ENCODE data around the gene SIX2. TPM values are rescaled to one million over a fixed set of nuclear protein-coding genes. Genes with fewer than 3 reads are reported as not detected.

The SIX2 gene
- total and polyA plus RNA-seq, 8 donors = 2.8 to 6.2 (median 3.6) TPM

DNA sequence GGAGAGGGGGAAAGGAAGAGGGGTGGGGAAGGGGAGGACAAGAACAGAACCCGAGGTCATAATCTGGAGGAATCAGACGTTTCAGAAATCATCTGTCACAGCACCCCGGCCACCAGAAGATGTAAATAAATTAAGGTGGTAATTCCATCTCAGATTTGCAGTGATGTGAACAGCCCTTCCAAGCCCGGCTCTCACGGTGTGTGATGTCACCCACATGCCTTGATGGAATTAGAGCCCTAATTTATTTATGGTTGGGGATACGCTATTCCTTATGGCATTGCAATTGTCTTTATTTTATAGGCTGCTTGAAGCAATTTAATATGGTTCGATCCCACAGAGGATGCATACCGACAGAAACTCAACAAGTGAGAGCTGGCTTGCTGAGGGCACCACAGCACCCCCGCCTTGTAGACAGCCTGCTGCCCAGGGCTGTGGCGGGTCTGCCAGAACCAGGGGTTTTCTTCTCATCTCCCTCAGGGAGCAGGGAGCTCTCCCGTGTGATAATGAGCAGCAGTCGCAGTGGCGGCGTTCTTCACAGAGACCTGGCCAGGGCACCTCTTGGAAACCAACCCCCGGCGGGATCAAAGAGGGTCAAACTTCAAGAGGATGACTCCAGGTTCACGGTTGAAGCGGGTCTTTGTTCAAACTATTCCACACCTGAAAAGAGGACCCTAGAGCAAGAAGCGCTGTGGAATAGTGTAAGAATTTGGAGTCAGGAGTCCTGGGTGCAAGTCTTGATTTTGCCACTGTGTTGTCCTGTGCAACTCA is 40.5 kb upstream of the SIX2 start:
- WGBS, 2 donors = 81 to 84% methylated on average over 19 of the region's 19 CpGs
- H3K27ac ChIP-seq = no peak overlapping the region
- FAIRE-seq (no peak), DNase-seq (no peak), ATAC-seq (no peak)
- TF ChIP-seq, protein P1, sequence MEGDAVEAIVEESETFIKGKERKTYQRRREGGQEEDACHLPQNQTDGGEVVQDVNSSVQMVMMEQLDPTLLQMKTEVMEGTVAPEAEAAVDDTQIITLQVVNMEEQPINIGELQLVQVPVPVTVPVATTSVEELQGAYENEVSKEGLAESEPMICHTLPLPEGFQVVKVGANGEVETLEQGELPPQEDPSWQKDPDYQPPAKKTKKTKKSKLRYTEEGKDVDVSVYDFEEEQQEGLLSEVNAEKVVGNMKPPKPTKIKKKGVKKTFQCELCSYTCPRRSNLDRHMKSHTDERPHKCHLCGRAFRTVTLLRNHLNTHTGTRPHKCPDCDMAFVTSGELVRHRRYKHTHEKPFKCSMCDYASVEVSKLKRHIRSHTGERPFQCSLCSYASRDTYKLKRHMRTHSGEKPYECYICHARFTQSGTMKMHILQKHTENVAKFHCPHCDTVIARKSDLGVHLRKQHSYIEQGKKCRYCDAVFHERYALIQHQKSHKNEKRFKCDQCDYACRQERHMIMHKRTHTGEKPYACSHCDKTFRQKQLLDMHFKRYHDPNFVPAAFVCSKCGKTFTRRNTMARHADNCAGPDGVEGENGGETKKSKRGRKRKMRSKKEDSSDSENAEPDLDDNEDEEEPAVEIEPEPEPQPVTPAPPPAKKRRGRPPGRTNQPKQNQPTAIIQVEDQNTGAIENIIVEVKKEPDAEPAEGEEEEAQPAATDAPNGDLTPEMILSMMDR (IDR thresholded peaks at IDR 0.05) = no peak
- H3K36me3 ChIP-seq = no peaks in the 10 kb centered on the region
- intact Hi-C loops (cut with DNase I) = no loop called here
- H3K9me3 ChIP-seq = no peaks in the 10 kb centered on the region
- H3K27me3 ChIP-seq = no peaks in the 10 kb centered on the region
- H3K4me1 ChIP-seq = no peaks in the 10 kb centered on the region
- H3K4me3 ChIP-seq = no peak overlapping the region

DNA sequence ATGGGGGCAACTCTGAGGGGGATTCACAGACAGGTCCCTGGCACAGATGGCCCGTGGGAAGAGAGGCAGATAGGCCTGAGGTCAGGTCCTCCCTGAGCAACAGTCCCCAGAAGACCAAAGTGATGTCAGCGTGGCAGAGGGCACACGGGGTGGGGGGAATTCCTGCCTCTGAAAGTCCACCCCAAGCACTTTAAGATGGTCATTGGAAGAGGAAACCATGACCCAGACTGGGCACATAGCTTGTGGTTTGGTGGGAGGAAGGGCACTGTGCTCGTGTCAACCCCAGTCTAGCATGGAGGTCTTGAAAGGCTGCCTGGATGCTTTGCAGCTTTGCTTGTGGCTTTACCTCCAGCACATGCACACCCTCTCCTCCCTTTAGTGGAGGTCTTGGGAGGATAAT is 38.0 kb upstream of the SIX2 start:
- no peaks in the 10 kb centered on the region for H3K27me3 ChIP-seq
- no peak for ATAC-seq
- no peak for FAIRE-seq
- H3K36me3 ChIP-seq = no peaks in the 10 kb centered on the region
- DNase-seq = no peak
- H3K9me3 ChIP-seq = no peaks in the 10 kb centered on the region
- no peaks in the 10 kb centered on the region for H3K4me1 ChIP-seq
- TF ChIP-seq, protein P1 (IDR thresholded peaks at IDR 0.05) = no peak
- H3K4me3 ChIP-seq = no peak overlapping the region
- intact Hi-C loops (cut with DNase I) = no loop called here
- no peak overlapping the region for H3K27ac ChIP-seq
- WGBS, 2 donors = 58 to 74% methylated on average over 4 of the region's 4 CpGs

DNA sequence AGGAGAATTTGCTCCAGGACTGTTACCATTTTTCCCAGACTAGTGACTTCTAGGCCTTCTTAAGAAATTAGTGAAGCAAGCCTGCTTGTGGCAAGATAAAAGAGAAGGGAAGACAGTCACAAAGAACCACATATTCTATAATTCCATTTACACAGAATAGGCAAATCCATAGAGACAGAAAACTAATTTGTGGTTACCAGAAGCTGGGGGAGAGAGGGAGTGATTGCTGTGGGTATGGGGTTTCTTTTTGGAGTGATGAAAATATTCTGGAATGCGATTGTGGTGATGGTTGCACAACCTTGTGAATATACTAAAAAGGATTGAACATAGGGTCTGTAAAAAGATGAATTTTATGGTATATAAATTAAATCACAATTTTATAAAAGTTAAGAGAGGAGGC is 37.5 kb upstream of the SIX2 start:
- TF ChIP-seq, protein P1 (IDR thresholded peaks at IDR 0.05) = no peak
- Histone ChIP-seq H3K9me3 (no peaks in the 10 kb centered on the region), H3K27me3 (no peaks in the 10 kb centered on the region), H3K36me3 (no peaks in the 10 kb centered on the region), H3K4me3 (no peak overlapping the region), H3K4me1 (no peaks in the 10 kb centered on the region), H3K27ac (no peak overlapping the region)
- intact Hi-C loops (cut with DNase I) = no loop called here
- ATAC-seq = no peak
- no peak for DNase-seq
- FAIRE-seq = no peak
- WGBS, 2 donors = 92 to 94% methylated on average over 1 of the region's 1 CpG

DNA sequence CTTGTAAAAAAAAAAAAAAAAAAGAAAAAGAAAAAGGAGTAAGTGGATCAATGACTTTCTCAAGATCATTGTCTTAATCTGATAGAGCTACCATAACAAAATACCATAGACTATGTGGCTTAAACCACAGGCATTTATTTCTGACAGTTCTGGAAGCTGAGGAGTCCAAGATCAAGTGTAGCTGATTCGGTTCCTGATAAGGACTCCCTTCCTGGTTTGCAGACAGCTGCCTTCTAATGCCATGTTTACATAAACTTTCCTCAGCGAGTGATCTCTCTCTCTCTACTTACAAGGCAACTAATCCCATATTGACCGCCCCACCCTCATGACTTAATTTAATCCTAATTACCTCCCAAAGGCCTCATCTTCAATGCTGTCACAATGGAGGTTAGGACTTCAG is 36.5 kb upstream of the SIX2 start:
- intact Hi-C loops (cut with DNase I) = no loop called here
- TF ChIP-seq, protein P1 (IDR thresholded peaks at IDR 0.05) = no peak
- H3K4me1 ChIP-seq = no peaks in the 10 kb centered on the region
- H3K27me3 ChIP-seq = no peaks in the 10 kb centered on the region
- no peak overlapping the region for H3K4me3 ChIP-seq
- H3K27ac ChIP-seq = no peak overlapping the region
- FAIRE-seq = no peak
- H3K9me3 ChIP-seq = no peaks in the 10 kb centered on the region
- no peaks in the 10 kb centered on the region for H3K36me3 ChIP-seq
- no peak for DNase-seq
- WGBS, 2 donors = 91% methylated on average over 3 of the region's 3 CpGs
- ATAC-seq = no peak

DNA sequence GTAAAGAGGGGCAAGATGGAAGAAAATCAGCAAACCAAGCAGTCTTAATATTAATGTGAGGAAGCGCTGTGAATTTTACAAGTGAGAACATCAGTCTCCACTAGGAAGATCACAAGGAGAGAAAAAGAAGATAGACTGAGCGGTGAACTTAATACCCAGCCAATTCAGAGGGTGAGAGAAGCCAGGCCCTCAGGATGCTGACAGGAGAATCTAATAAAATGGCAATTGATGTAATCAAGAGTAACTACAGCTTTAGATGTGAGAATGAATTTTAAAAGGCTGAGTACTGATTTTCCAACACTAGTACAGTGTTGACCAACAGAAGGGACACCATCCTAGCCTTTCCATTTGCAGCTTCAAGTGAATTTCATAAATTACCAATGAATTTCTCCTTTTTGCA is 35.7 kb upstream of the SIX2 start:
- intact Hi-C loops (cut with DNase I) = no loop called here
- Histone ChIP-seq H3K27me3 (no peaks in the 10 kb centered on the region), H3K4me1 (no peaks in the 10 kb centered on the region), H3K4me3 (no peak overlapping the region), H3K36me3 (no peaks in the 10 kb centered on the region), H3K9me3 (no peaks in the 10 kb centered on the region), H3K27ac (no peak overlapping the region)
- DNase-seq = no peak
- no peak for ATAC-seq
- TF ChIP-seq, protein P1 (IDR thresholded peaks at IDR 0.05) = no peak
- FAIRE-seq = no peak
- 64 to 88% methylated on average over 2 of the region's 2 CpGs for WGBS, 2 donors
